DND-41 (cell line): ENCODE measurements around the gene DAZAP1.

Experiments
- CTCF ChIP-seq: IDR thresholded peaks from 2 replicates; pipeline ENCODE4 v1.5.1; 2012; ENCODE audit warnings: borderline replicate concordance, low read length, moderate library complexity, mild to moderate bottlenecking; ENCODE audit not compliant: poor library complexity, severe bottlenecking; ENCODE audit errors: extremely low read depth
- EZH2 ChIP-seq: IDR thresholded peaks from 3 replicates; pipeline ENCODE4 v1.6.1; 2012; ENCODE audit warnings: borderline replicate concordance, low read depth, mild to moderate bottlenecking, moderate library complexity, low read length, inconsistent platforms; ENCODE audit not compliant: severe bottlenecking

DNA sequence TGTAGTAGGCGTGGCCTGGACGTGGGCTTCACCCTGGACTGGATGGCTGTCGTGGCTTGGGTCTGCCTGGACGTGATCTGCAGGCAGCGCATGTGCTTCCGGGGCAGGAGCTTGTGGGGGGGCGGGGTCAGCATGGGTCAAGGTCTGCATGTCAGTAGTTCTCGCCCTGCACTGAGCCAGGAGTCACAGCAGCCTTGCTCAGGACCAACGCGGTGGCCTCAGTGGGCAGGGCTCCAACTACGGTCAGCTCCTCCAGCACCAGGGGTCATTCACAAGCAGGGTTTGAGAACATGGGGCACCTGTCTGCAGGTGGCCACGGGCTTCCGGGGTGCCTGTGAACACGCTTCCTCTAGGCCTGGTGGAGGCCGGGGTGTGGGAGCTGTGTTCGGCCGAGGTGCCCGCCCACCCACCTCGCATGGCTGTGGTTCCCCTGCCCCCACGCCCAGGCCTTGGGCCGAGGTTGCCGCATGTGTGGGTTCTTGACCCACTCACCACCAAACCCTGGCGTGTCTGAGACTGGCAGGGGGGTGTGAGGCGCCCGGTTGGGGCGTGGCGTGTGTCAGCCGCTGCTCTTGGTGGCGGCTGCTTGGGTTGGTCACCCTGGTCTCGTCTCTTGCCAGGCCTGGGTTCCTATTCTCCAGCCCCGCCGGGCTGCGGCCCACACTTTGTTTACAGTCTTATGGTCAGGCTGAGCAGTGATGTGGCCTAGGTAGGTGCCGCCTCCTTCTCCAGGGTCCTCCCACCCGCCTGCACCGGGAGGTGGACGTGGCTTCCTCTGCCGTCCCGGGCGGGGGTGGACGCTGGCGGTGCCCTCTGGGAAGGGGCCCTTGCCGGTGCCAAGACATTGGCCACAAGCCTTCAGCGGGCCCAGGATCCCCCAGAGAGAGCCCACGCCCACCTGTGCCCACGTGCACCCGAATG lies 26.0 kb downstream of the DAZAP1 start:
- no peak for TF ChIP-seq CTCF
- no peak for TF ChIP-seq EZH2
